Uterus (tissue), 4 donors: ENCODE results near the gene COL6A3. TPM values are rescaled to one million over a fixed set of nuclear protein-coding genes. Genes with fewer than 3 reads are reported as not detected.

Experiments
- DNase-seq, 2 donors: peaks; one replicate each; pipeline ENCODE4 v3.0.0-alpha.2; 2019 to 2020
- H3K27ac ChIP-seq, 2 donors: fragments of 200-600 bp; sonication (generic); 1 replicate in 1 of 2; 2 replicates in 1 of 2; pipeline ENCODE4 v1.5.1; 2016 to 2018
- H3K27me3 ChIP-seq, 2 donors: fragments of 200-600 bp; sonication (generic); one replicate each; pipeline ENCODE4 v1.5.1; 2018 to 2019; ENCODE audit warnings: control low read depth in 1 of 2
- H3K36me3 ChIP-seq, 2 donors: fragments of 200-600 bp; sonication (generic); one replicate each; pipeline ENCODE4 v1.5.1; 2019; ENCODE audit warnings: control low read depth in 1 of 2
- H3K4me1 ChIP-seq, 2 donors: fragments of 200-600 bp; sonication (generic); one replicate each; pipeline ENCODE4 v1.5.1; 2018 to 2019; ENCODE audit warnings: control low read depth in 1 of 2
- H3K4me3 ChIP-seq, 2 donors: fragments of 200-600 bp; sonication (generic); 1 replicate in 1 of 2; 2 replicates in 1 of 2; pipeline ENCODE4 v1.5.1; 2018 to 2019; ENCODE audit warnings: mild to moderate bottlenecking in 1 of 2
- H3K9me3 ChIP-seq, 2 donors: fragments of 200-600 bp; sonication (generic); one replicate each; pipeline ENCODE4 v1.5.1; 2019; ENCODE audit warnings: control low read depth in 1 of 2
- CTCF ChIP-seq, 4 experiments: fragments of 200-600 bp in 2 of 4; fragments of 450-650 bp in 2 of 4; sonication (generic) in 2 of 4; IDR thresholded peaks; one replicate each; pipeline ENCODE4 v1.5.1; 2016 to 2019; ENCODE audit warnings: antibody characterized with exemption in 4 of 4, mild to moderate bottlenecking in 2 of 4, moderate library complexity in 1 of 4
- POLR2A ChIP-seq, 2 donors: fragments of 450-650 bp; IDR thresholded peaks; one replicate each; pipeline ENCODE4 v1.6.1; 2016; ENCODE audit warnings: antibody characterized with exemption in 2 of 2, mild to moderate bottlenecking in 1 of 2, moderate library complexity in 1 of 2
- intact Hi-C: fragments of 100-400 bp; cut with DNase I; formaldehyde crosslinking; loops from one replicate; pipeline ENCODE4 v1.15.1; 2023; ENCODE audit warnings: low total_unique reads
- total RNA-seq, 4 donors: library from RNA; depleted of rRNA in 3 of 4; stranded (reverse); fragments of >200 nt in 3 of 4; gene quantifications; one replicate each; pipeline versions ENCODE4 v1.1.0 to v1.2.4, GENCODE V29; 2014 to 2023
- donor health status: DM: yes; HTN: yes; CAD: no.

COL6A3 gene
- total RNA-seq, 4 donors from 2014 or later = 164 to 1,719 (median 447) TPM

- intact Hi-C loops = no loop called here
- H3K4me3 ChIP-seq = no peak overlapping the region
- peak in 1 of 2 donors; percentile 41 for DNase-seq
- H3K27ac ChIP-seq = peak overlapping the region; percentile 94 to 97
- H3K36me3 ChIP-seq = no peaks in the 10 kb centered on the region
- TF ChIP-seq CTCF (IDR thresholded peaks at IDR 0.05) = no peak
- no peak for TF ChIP-seq POLR2A (IDR thresholded peaks at IDR 0.05)
- H3K27me3 ChIP-seq = no peaks in the 10 kb centered on the region
- H3K9me3 ChIP-seq = no peaks in the 10 kb centered on the region
- H3K4me1 ChIP-seq = peaks cover 0 to 11% of the 10 kb centered on the region in 2 donors
Observed at GRCh38 chr2:237403024-237403882, 10.7 kb downstream of the COL6A3 start.

DNA sequence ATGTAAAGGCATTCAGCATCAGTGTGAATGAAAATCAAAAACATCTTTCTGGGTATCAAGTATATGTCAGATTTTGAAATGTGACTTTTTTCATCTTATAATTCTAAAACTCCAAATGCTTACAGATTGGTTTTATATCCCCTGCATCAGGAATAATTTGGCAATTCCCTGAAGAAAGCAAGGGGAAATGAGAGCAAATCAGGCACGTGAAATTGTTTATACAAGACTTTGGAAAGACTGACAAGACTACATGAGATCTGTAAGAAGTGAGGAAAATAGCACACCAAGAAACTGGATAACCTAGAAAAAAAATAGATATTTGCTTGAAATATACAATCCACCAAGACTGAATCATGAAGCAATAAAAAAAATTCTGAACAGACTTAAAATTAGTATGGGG, 13.8 kb downstream of the COL6A3 start:
- H3K4me3 ChIP-seq = no peak overlapping the region

GRCh38 chr2:237397072-237397471, 16.9 kb downstream of the COL6A3 start:
- Histone ChIP-seq H3K4me1 (peaks cover 5 to 7% of the 10 kb centered on the region in 2 donors), H3K27me3 (no peaks in the 10 kb centered on the region), H3K36me3 (no peaks in the 10 kb centered on the region), H3K27ac (peak overlapping the region; percentile 67 to 97), H3K9me3 (no peaks in the 10 kb centered on the region), H3K4me3 (no peak overlapping the region)
- TF ChIP-seq POLR2A (IDR thresholded peaks at IDR 0.05) (no peak), CTCF (IDR thresholded peaks at IDR 0.05) (no peak)
- intact Hi-C loops = no loop called here
- no peak for DNase-seq

More for the DNA sequence above, 13.8 kb downstream of the COL6A3 start:
- Histone ChIP-seq H3K9me3 (no peaks in the 10 kb centered on the region), H3K36me3 (no peaks in the 10 kb centered on the region), H3K27me3 (no peaks in the 10 kb centered on the region), H3K27ac (peak overlapping the region; percentile 67 to 97), H3K4me1 (peaks cover 0 to 4% of the 10 kb centered on the region in 2 donors)
- intact Hi-C loops = no loop called here
- TF ChIP-seq POLR2A (IDR thresholded peaks at IDR 0.05) (no peak), CTCF (IDR thresholded peaks at IDR 0.05) (no peak)
- no peak for DNase-seq

DNA sequence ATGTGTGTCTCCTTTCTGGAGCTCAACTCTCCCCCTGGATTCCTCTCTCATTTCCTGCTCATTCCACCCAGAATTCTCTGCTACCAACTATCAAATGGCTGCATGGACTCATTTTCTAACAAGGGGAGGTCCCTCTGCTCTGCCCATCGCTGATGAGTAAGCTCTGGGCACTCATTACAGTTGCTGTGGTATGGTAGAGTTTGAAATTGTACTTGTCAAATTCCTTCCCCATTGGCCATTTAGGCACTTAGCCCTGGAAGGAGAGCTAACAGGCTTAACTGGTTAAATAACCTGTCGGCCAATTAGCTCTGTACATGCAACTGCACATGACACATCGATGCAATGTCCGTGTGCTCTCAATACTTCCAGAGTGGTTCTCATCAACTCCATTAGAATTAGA, 20.4 kb downstream of the COL6A3 start:
- TF ChIP-seq POLR2A (IDR thresholded peaks at IDR 0.05) (no peak), CTCF (IDR thresholded peaks at IDR 0.05) (no peak)
- no peaks in the 10 kb centered on the region for H3K27me3 ChIP-seq
- peak overlapping the region; percentile 15 to 69 for H3K27ac ChIP-seq
- H3K9me3 ChIP-seq = no peaks in the 10 kb centered on the region
- DNase-seq = no peak
- intact Hi-C loops = no loop called here
- H3K36me3 ChIP-seq = no peaks in the 10 kb centered on the region
- no peak overlapping the region for H3K4me3 ChIP-seq
- H3K4me1 ChIP-seq = peaks cover 3 to 5% of the 10 kb centered on the region in 2 donors

DNA sequence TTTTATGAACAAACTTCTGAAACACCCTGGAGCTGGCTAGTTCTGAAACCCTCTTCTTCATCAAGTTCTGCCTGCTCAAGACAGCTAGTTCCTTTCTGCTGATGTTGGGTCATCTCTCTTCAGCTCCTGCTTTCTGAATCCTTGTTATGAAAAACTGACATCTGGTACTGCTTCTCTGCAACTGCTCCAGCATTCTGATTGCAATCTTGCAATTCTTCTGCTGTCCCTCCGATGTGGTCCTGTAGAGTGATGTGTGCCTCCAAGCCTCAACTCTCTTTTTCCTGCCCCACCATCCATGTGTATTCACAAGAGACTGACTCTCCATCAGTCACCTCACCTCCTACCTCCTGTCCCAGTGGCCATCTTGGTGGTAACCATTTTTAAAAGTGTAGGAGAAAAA, 21.8 kb downstream of the COL6A3 start:
- DNase-seq = no peak
- no peak overlapping the region for H3K4me3 ChIP-seq
- peak overlapping the region; percentile 62 to 69 for H3K27ac ChIP-seq
- H3K27me3 ChIP-seq = no peaks in the 10 kb centered on the region
- no peak for TF ChIP-seq POLR2A (IDR thresholded peaks at IDR 0.05)
- TF ChIP-seq CTCF (IDR thresholded peaks at IDR 0.05) = no peak
- no peaks in the 10 kb centered on the region for H3K36me3 ChIP-seq
- intact Hi-C loops = no loop called here
- no peaks in the 10 kb centered on the region for H3K9me3 ChIP-seq
- peaks cover 3 to 5% of the 10 kb centered on the region in 2 donors for H3K4me1 ChIP-seq
